HG03159 (cell line): ENCODE measurements around the gene AOPEP.

Source experiments
- ATAC-seq: cut with Tn5 transposase; IDR thresholded peaks from one replicate; pipeline ENCODE4 v1.9.1; 2021; ENCODE audit warnings: mild to moderate bottlenecking, moderate library complexity; ENCODE audit not compliant: unreplicated experiment

The AOPEP gene

DNA sequence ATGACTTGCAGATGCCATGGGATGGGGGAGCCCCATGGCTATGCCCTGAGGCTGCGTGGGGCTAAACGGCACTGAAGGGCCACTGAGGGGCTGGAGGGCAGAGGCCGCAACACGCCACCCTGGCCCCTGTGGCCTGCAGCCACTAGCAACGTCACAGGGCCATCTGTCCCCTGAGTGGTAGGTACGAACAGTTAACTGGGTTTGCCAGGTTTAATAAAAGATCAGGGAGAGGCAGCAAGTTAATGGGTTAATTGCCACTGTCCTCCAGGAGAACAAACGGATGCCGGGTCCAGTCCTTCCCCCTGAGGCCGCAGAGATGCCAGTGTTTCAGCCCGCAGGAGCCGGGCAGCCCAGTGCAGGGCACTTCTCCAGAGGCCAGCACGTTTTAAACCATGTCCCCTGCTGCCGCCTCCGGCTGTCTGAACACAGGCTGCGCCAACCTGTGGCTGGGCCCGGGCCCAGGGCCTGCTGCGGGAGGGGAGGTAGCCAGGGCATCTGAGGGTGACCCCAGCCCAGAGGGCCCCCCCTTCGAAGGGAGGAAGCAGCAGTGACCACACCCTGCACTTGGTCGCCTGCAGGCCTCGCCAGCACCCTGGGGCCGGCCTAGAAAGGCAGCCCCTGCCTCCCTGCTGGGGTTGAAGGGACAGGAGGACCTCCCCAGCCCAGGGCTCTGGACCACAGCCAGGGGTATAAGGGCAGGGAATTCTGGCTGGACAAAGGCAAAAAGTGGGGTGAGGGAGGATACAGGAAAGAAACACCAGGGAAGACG, 363.7 kb downstream of the AOPEP start:
- ATAC-seq: no peak

DNA sequence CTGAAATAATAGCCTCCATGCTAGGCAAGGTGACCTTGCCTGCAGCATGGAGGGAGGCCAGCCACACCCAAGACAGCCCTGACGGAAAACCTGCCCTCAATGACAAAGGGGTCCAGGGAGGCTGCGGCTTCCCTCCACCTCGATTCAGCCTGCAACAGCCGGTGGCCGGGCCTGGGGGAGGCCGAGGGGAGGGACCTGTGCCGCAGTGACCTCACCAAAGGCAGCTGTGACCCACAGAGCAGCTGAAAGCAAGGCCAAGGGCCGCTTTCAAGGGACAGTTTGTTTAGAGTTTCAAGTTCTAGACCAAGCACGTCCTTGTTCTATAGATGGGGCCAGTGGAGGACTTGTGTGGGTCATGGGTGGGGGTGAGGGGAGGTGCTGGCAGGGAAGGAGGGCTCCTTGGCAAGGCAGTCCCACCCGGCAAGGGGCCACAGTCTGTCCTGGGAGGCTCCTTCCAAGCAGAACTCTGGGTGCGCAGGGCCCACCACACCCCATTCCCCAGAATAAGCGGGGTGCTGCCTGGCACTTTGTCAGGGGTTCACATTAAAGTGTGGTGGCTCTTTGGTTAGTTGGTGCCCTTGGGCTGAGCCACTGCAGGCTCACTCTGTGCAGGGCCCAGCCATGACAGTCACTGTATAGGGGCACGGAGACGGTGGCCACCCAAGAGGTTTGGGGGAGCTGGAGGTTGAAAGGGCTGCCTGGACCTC, 364.5 kb downstream of the AOPEP start:
- ATAC-seq: no peak

DNA sequence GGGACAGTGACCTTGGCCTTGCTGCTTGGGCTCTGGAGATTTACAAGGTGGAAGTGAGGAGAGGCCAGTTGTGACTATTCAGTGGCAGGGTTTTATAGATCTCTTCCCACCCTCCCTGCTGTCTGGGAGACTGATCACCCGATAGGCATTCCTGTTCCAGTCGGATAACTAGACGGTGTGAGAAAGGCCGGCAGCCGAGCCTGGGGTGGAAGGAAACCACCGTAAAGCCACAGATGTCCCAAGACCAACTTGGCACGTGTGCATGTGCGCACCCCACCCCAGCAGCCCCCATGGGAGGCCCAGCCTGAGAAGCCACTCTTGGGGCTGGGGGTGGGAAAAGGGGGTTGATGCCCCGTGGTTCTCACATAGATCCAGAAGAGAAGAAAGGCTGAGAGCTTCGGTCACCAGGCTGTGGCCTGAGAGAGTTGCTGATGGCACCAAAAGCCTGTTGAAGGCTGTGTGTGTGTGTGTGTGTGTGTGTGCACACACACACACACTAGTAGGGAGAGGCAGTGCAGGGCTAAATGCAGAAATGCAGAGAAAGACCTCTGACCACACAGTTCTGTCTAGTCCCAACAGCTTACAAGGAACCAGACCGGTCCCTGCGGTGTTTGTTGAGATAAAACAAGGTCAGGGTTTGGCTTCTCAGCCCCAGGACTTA, 365.2 kb downstream of the AOPEP start:
- ATAC-seq: no peak

DNA sequence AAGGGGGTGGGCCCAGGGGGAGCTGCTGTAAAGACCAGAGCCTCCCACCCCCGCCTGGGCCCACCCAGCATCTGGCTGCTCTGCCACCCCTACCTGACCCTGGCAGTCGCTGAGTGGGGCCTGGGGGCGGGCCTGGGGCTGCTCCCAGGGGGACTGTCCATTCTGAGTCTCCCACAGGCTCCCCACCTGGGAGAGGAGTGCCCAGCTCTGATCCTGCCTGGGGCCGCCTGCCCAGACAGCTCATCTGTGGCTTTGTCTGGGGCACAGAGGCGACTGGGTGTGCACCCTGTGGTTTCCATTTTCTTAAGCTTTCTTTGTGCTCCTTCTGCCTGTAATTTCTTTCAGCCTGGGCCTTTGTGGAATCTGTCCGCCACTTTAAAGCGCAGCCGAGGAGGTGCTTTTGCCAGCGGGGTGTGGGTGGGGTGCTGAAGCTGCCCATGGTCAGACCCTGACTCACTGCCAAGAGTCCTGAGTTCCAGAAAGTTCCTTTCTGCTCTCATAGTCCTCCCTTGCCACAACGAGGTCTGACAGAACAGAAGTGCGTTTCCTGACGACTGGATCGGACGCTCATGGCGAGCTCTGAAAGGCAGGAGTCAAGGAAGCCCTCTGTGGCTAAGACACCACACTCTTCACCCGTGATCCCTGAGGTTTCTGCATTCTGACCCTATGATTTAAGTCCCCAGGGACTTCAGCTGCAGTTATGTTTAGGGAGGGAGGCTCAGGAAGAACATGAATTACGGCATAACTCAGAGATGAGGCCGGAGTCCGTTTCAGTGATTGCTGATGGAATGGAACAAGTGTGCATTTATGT, 366.0 kb downstream of the AOPEP start:
- no peak for ATAC-seq

DNA sequence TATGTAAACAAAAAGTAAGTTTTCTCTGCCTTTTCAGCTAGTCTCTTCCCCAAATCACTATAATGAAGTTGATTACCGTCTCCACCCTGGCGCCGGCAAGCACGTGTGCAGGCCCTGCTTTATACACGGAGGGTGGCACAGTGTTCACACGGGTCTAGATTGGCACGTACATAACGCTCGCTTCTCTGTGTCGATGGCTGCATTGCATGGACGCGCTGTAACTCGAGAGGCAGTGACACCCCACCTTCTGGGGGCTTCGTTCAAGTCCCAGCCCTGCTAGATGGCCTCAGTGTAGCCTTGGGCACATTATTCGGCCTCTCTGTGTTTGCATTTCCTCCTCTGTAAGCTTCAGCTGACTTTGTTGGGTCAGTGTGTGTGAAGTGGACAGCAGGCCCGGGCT, 367.1 kb downstream of the AOPEP start:
- ATAC-seq: no peak

DNA sequence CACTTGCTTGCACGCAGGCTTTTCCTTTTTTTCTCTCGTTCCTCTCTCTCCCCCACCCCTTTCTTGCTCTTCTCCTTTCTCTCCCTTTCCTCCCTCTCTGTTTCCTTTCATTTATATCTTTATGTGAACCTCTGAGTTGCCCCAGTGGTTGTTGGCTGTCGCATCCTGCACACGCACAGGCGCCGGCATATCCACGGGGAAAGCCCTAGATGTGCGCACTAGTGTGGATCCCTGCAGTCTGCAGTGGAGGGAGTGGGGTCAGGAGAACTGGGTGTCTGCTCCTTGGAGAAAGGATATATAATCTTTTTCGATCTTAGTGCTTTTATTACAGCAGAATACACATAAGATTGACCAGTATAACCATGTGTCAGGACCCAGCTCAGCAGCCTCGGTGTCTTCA, 367.5 kb downstream of the AOPEP start:
- no peak for ATAC-seq

DNA sequence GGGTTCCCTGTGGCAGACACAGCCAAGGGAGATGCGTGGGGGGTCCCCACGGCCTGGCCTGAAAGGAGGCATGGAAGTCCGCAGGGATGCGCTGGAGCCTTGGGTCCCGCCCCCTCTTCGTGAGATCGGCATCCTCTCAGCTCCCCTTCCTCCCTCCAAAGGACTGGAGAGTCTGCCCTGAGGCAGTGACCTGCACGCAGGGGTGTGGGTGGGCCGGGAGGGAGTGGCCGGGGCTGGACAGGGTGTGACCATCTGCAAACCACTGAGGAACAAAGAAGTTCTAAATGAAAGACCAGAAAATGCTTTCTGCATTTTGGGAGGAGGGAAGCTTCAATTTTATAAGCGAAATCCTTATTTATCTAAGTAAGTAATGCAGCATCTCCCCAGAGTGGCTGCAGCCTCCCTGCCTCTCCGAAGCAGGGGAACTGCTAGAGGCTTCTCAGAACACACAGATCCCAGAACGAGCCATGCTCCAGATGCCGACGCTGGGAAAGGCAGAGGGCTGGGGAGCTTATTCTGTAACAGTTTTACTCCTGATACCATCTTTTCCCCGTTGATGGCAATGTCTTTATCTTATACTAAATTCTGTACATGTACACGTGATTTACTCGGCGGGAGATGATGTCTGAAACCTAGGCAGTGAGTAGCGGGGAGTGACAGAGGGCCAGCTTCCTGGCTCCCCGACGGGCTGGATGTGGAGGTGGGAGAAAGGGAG, 369.3 kb downstream of the AOPEP start:
- no peak for ATAC-seq

DNA sequence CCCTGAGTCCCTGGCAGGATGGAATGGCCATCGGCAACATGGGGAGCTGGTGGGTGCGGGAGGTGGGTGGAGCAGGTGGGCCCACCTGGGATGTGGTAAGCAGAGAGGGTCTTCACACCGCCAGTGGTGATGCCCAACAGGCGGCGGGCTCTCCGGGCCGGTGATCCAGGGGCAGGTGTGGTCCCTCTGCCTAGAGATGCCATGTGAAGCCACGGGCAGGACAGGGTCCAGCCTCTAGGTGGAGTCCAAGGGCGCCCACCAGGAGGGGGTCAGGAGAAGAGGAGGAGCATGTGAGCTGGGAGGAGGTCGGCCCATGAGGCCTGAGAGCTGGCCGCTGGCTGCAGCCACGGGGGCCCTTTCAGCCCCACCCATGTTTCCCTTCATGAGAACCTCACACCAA, 369.9 kb downstream of the AOPEP start:
- no peak for ATAC-seq

DNA sequence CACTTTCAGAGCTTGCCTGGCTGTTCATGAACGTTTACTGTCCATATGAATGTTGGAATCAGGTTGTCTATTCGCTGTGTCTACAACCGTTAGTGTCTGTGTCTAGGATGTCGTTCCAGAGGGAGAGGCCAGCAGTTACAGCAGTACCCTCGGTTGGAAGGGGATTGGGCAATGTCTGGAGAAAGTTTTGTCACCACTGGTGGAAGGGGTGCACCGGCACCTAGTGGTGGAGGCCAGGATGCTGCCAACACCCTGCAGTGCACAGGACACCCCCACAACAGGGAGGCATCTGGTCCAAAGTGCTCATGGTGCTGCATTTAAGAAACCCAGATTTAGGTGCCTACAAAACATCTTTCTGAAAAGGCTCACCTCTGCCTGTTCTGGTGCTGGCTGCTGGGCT, 370.3 kb downstream of the AOPEP start:
- no peak for ATAC-seq

DNA sequence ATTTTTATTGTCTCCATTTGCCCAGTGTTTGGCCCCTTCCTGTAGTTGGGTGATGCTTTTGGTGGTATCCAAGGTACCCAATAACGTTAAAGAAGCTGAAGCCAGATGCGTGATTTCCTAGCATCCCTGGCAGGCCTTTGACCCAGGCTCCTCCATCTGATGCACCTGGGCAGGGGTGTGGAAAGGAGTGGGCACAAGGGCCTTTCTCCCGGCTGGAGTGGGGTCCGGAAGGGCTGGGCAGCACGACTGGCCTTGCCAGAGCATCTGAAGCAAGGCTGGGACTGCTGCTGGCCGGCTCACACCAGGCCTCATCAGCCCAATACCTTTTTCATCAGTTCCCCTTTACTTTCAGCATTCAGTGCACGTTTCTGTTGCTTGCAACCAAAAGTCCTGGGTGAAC, 370.8 kb downstream of the AOPEP start:
- no peak for ATAC-seq

DNA sequence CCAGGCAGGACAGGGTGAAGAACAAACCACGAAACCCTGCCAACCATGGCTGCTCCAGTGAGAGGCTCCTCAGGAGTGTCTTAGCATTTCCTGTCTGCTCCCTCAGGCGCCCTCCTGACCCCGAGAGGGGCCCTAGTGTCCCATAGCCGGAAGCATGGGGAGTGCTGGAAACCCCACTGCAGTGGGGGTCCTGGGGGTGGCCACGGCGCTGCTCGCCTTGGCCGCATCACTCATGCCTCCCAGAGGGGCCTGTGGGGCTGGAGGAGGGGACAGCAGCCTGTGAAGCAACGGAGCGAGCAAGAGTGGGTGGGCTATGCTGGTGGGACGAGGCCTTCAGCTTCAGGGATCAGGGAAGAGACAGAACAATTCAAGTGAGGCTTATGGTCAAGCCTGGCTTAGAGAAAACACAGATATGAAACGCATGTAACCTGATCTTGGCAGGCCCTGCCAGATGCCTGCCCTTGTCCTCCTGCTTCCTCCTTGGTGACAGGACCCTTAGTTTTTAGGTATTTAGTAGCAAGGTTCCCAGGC, 372.0 kb downstream of the AOPEP start:
- ATAC-seq: no peak

DNA sequence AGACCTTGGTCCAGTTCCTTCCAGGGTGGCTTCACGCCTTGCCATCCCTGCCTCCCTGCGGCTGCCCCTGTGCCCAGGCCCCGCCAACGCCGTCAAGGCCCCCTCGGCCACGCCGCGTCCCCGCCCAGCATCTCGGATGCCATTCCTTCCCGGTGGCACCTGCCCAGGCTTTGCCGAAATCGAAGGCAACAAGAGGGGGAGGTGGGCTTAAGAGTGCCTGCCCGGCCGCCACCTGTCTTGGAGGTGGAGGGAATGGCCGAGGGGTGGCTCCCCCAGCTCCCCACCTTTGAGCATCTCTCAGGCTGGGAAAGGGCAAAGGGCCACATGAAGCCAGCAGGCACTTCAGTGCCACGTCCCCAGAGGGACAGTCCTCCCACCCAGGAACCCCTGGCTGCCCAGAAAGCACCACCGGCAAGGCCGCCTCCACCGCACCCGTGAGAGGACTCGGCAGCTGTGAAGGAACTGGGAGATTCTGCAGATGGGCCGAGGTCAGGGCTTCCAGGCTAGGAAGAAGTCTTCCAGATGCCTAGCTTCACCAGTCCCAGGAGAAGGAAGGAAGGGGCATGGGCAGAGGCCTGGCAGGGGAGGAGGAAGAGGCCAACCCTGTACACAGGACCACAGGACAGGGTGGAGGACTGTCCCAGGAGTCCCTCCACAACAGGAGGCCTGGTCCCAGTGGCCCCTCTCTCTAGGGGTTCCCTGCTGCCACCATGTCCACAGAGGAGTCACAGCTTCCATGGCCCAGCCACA, 373.0 kb downstream of the AOPEP start:
- no peak for ATAC-seq

DNA sequence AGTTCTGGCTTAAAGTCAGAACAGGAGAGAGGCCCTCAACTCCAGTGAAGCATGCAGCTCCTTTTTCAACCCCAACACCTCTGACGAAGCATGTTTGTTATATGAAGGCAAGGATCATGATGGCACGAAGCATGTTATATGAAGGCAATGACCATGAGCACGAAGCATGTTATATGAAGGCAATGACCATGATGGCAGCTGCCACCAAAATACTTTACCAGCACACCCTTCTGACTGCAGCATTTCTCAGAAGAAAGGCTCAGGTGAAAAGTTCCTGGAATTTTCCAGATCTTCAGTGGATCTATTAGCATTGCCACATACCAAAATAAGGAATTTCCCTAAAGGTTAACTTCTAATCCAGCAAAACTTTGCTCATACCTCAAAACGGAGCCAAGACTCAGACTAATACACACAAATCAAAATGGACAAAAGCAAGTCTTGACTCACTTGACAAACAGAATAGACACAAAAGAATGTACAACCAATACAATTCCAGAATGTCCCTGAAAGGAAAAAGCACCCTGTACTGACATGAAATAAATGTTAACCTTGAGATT, 373.6 kb downstream of the AOPEP start:
- ATAC-seq: no peak

DNA sequence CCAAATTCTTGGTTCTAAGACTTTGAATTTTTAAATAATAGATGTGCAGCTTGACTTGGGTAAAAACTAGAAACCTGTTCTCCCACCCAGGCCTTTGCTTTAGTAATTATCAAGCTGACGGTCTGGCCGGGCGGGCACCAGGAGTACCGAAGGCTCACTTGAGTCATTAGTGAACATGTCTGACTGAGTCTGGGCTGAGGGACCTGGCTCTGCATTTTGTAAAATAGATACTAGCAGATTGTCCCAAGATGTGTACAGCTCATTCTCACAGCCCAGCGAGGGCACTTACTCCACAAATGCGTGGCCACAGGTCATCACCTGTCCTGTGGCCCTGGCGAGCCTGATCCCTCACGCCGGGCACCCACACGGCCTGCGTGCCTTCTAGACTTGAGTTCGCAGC, 374.8 kb downstream of the AOPEP start:
- no peak for ATAC-seq

DNA sequence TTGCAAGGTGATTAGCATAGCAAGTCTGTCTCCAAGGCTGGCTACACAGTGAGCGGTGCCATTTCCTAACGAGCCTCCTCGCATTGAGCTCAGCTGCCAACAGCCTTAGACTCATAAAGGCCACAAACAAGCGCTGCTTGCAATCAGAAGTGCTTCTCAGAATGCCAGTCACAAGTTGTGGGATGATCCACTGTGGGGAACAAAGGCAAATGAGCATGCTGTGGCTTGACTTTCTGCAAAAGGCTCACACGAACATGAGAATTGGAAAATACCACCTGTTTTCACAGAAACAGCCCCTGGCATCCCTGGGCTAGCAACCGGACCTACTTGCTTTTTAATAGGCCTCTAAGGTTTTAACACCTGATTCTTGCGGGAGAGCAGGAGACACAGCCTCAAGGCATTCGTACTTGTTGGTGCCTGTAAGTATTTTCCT, 375.5 kb downstream of the AOPEP start:
- no peak for ATAC-seq

DNA sequence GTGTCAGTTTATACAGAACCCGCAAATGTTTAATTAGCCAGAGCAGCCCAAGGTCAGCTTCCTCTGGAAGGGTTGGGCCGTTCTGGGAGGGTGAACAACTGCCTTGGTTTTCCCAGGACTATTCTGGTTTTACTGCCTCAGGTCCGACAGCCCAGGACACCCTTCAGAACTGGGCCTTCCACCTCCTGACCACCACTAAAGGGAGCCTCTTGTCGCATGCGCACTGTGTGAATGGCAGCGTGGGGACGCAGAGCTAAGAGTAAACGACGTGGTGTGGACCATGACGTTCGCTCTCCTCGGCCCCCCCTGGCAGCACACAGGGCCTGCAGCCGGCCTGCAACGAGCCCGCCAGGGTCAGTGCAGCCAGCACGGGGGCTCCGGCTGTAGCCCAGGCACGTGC, 376.1 kb downstream of the AOPEP start:
- ATAC-seq: no peak

DNA sequence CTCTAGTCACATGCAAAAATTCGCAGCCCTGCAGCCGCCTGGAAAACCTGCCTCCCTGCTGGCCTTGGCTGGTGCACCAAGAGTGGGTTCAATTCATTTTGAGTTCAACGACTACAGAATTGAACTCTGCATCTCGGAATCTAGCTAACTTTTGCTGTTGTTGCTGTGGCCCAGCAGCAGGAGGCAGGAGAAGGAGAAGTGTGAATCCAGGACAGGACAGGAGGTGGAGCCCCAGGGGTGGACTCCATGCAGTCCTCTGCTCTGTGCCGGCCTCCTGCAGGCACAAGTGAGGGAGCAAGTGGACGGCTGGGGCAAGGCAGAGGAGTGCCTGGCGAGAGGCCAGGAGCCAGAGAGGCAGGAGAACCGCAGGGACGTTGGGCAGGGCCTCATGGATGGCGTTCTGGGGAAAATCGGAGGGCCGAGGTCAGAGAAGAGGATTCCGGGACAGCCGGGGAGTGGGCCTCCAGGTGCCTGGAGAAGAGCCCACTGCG, 376.8 kb downstream of the AOPEP start:
- ATAC-seq: no peak

DNA sequence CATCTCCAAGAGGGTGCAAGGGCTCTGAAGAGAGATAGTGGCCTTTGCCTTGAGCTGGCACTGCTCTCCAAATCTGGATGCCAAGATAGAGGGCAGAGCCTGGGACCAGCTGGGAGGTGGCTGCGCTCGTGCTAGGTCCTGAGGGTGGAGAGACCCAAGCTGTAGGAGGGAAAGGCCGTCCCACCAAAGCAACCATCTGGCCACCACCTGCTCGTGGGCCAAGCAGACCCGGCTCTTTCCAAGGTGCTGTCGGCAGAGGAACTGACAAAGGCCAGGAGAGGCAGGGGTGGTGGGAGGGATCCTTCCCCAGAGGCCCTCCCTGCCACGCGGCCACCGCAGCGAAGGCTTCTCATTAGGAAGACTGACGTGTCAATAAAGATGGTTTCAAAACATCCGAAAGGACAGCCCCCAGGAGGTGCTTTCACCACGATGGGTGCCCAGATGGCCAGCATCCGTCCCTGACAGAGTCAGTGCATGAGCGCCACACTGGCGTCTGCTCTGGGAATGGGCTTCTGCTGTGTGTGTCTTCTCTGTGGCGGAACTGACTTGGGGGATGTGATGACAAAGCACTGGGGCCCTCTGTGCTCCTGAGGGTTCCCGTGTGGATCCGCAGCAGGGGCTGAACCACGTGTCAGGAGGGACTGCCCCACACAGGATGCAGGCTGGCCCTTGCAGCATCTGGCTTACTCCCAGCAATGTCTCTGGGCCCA, 377.5 kb downstream of the AOPEP start:
- no peak for ATAC-seq

DNA sequence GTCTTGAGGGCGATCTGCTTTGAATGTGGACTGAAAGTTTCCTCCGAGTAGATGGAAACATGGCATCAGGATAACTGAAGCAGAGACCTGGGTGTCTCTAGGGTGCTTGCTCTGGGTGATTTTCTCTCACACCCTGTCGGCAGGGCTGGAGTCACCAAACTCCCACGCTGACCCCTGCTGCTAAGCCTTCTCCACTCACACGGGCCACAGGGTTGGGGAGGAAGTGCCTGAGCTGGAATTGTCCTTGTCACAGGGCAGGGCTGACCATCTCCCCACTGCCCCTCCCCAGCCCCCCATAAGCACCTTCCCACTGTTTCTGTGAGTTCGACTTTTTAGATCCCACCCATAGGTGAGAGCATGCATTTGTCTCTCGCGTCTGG, 378.1 kb downstream of the AOPEP start:
- ATAC-seq: no peak
